Activated B cell treated with CpG ODN at 0.5 μM for 24 hours (primary cell): ENCODE measurements around the gene SNX13. TPM values are rescaled to one million over a fixed set of nuclear protein-coding genes. Genes with fewer than 3 reads are reported as not detected.
A peak's percentile ranks its signal among the peaks of the same experiment; 100 is the strongest.

Experiments used
- ATAC-seq: fragments of 200-7000 bp; cut with Tn5 transposase; one replicate; pipeline ENCODE4 v1.10.0; 2021; ENCODE audit warnings: low read depth, mild to moderate bottlenecking, moderate library complexity
- CTCF ChIA-PET: fragments of 350-600 bp; sonication (Branson Sonifier 250); formaldehyde crosslinking; loops from one replicate; lab custom pipeline; 2021; ENCODE audit warnings: antibody characterized with exemption; lab: Charles Lee
- POLR2A ChIA-PET: fragments of 350-600 bp; sonication (Branson Sonifier 250); formaldehyde crosslinking; loops from one replicate; lab custom pipeline; 2021; ENCODE audit warnings: antibody characterized with exemption; lab: Charles Lee
- DNase-seq: peaks from one replicate; pipeline ENCODE4 v3.0.0; 2022
- H3K27ac Mint-ChIP-seq: one replicate; pipeline ENCODE4 v1.8.0; 2020; ENCODE audit warnings: mixed read lengths
- H3K27me3 Mint-ChIP-seq: one replicate; pipeline ENCODE4 v1.8.0; 2021; ENCODE audit warnings: mixed read lengths
- H3K36me3 Mint-ChIP-seq: one replicate; pipeline ENCODE4 v1.8.0; 2021; ENCODE audit warnings: low read depth, mixed read lengths
- H3K4me1 Mint-ChIP-seq: one replicate; pipeline ENCODE4 v1.8.0; 2021; ENCODE audit warnings: mixed read lengths
- H3K4me3 Mint-ChIP-seq: one replicate; pipeline ENCODE4 v1.8.0; 2020; ENCODE audit warnings: mild to moderate bottlenecking, mixed read lengths
- H3K9me3 Mint-ChIP-seq: one replicate; pipeline ENCODE4 v1.8.0; 2020; ENCODE audit warnings: mixed read lengths
- CTCF ChIP-seq: fragments of 200-600 bp; IDR thresholded peaks from one replicate; pipeline ENCODE4 v1.8.0; 2022; ENCODE audit warnings: antibody characterized with exemption, mild to moderate bottlenecking
- intact Hi-C: fragments of 100-400 bp; cut with micrococcal nuclease; formaldehyde crosslinking; loops from one replicate; pipeline ENCODE4 v1.15.1; 2024
- total RNA-seq: library from RNA; stranded (reverse); gene quantifications from 2 replicates; pipeline ENCODE4 v1.2.3, GENCODE V29; 2022

Gene SNX13, protein sequence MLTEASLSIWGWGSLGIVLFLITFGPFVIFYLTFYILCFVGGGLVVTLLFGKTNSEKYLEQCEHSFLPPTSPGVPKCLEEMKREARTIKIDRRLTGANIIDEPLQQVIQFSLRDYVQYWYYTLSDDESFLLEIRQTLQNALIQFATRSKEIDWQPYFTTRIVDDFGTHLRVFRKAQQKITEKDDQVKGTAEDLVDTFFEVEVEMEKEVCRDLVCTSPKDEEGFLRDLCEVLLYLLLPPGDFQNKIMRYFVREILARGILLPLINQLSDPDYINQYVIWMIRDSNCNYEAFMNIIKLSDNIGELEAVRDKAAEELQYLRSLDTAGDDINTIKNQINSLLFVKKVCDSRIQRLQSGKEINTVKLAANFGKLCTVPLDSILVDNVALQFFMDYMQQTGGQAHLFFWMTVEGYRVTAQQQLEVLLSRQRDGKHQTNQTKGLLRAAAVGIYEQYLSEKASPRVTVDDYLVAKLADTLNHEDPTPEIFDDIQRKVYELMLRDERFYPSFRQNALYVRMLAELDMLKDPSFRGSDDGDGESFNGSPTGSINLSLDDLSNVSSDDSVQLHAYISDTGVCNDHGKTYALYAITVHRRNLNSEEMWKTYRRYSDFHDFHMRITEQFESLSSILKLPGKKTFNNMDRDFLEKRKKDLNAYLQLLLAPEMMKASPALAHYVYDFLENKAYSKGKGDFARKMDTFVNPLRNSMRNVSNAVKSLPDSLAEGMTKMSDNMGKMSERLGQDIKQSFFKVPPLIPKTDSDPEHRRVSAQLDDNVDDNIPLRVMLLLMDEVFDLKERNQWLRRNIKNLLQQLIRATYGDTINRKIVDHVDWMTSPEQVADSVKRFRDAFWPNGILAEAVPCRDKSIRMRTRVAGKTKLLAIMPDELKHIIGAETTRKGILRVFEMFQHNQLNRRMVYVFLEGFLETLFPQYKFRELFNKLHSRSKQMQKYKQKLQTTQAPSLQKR
- total RNA-seq: 40.0 and 46.5 TPM in 2 replicates

DNA sequence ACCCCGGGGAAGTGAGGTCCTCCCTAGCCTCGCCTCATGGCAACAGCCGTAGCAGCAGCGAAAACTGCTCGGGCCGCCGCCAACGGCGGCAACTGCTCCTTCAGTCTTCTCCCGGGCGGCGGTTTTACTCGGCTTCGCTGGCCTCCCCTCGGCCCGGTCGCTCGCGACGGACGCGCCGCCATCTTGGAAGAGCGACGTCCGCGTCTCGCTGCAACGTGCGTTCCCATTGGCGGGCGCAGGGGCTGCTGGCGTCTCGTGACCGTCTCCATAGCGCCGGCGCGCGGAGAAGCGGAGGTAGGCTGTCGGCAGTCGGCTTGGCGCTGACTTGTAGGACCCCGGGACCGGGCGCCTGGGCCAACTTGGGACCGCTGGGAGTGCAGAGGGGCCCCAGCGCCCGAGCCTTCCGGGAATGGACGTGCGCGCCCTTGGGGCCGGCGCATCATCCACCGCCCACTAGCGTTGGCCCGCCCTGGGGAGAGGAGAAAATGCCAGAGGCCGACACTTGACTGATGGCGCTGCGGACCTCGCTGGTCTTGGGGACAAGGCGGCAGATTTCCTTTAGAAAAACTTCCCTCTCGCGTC lies at the start of gene SNX13:
Gene SNX13, minus strand, starts transcription at position 193 of the 582 bp plus-strand sequence. CDS start 199 bp downstream, outside the sequence.
- CTCF ChIA-PET: no interaction called here

DNA sequence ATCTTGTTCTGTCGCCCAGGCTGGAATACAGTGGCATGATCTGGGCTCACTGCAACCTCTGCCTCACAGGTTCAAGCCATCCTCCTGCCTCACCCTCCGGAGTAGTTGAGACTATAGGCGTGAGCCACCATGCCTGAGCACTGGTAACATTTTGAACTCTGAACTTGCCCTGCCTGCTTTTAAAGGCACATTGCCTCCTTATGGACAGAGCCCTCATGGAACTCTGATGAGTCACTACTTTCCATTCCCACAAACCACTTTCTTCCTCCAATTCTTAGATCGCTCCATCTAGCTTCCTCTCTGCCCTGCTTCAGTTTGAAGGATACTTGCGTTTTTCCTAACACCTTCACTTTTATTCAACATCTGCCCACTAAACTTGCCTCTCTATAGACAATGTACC lies 49.3 kb upstream of the SNX13 start:
- no peak for DNase-seq
- intact Hi-C loops: no loop called here
- Mint-ChIP-seq H3K9me3 (no peaks in the 10 kb centered on the region), H3K27ac (no peak overlapping the region), H3K27me3 (peaks cover 2% of the 10 kb centered on the region), H3K4me3 (no peak overlapping the region), H3K36me3 (no peaks in the 10 kb centered on the region), H3K4me1 (no peaks in the 10 kb centered on the region)
- TF ChIP-seq CTCF: no peak
- CTCF ChIA-PET: no interaction called here
- POLR2A ChIA-PET: interaction anchor here (0.7 kb wide), 1 partner anchor 29 kb away, joined by 4 read pairs; no protein-coding TSS in a partner anchor
- no peak for ATAC-seq

More for the DNA sequence above, at the start of gene SNX13:
- no peaks in the 10 kb centered on the region for H3K27me3 Mint-ChIP-seq
- H3K27ac Mint-ChIP-seq: peak within 1 kb of the TSS; percentile 98
- no peaks in the 10 kb centered on the region for H3K9me3 Mint-ChIP-seq
- POLR2A ChIA-PET: no interaction called here
- DNase-seq: peak; percentile 84
- H3K4me1 Mint-ChIP-seq: peaks cover 44% of the 10 kb centered on the region
- peak within 1 kb of the TSS; percentile 98 for H3K4me3 Mint-ChIP-seq
- peak; percentile 91 for ATAC-seq
- H3K36me3 Mint-ChIP-seq: peaks cover 17% of the 10 kb centered on the region
- no peak for TF ChIP-seq CTCF
- intact Hi-C loops: loop anchor here (1.0 to 10.0 kb wide), 6 partner anchors 402 to 1520 kb away; partner anchors contain the start of genes AHR, BZW2 and HDAC9

GRCh38 chr7:17988858-17989257 lies 48.6 kb upstream of the SNX13 start:
- no peak for TF ChIP-seq CTCF
- Mint-ChIP-seq H3K27ac (no peak overlapping the region), H3K9me3 (no peaks in the 10 kb centered on the region), H3K27me3 (peaks cover 2% of the 10 kb centered on the region), H3K4me3 (no peak overlapping the region), H3K4me1 (peaks cover 2% of the 10 kb centered on the region), H3K36me3 (no peaks in the 10 kb centered on the region)
- DNase-seq (no peak), ATAC-seq (no peak)
- ChIA-PET CTCF (interaction anchor here (1.1 kb wide), 1 partner anchor 219 kb away, joined by 3 read pairs; no protein-coding TSS in a partner anchor), POLR2A (interaction anchor here (0.7 kb wide), 1 partner anchor 29 kb away, joined by 4 read pairs; no protein-coding TSS in a partner anchor)
- intact Hi-C loops: no loop called here

GRCh38 chr7:17988141-17988540 lies 47.8 kb upstream of the SNX13 start:
- Mint-ChIP-seq H3K27me3 (peaks cover 2% of the 10 kb centered on the region), H3K36me3 (no peaks in the 10 kb centered on the region), H3K27ac (no peak overlapping the region), H3K4me3 (no peak overlapping the region), H3K4me1 (peaks cover 7% of the 10 kb centered on the region), H3K9me3 (peaks cover 1% of the 10 kb centered on the region)
- POLR2A ChIA-PET: no interaction called here
- intact Hi-C loops: no loop called here
- no peak for DNase-seq
- TF ChIP-seq CTCF: no peak
- CTCF ChIA-PET: interaction anchor here (1.1 kb wide), 1 partner anchor 218 kb away, joined by 3 read pairs; no protein-coding TSS in a partner anchor
- ATAC-seq: no peak
